ENCODE data around the gene THBS4.
A peak's percentile ranks its signal among the peaks of the same experiment; 100 is the strongest.

THBS4 gene

DNA sequence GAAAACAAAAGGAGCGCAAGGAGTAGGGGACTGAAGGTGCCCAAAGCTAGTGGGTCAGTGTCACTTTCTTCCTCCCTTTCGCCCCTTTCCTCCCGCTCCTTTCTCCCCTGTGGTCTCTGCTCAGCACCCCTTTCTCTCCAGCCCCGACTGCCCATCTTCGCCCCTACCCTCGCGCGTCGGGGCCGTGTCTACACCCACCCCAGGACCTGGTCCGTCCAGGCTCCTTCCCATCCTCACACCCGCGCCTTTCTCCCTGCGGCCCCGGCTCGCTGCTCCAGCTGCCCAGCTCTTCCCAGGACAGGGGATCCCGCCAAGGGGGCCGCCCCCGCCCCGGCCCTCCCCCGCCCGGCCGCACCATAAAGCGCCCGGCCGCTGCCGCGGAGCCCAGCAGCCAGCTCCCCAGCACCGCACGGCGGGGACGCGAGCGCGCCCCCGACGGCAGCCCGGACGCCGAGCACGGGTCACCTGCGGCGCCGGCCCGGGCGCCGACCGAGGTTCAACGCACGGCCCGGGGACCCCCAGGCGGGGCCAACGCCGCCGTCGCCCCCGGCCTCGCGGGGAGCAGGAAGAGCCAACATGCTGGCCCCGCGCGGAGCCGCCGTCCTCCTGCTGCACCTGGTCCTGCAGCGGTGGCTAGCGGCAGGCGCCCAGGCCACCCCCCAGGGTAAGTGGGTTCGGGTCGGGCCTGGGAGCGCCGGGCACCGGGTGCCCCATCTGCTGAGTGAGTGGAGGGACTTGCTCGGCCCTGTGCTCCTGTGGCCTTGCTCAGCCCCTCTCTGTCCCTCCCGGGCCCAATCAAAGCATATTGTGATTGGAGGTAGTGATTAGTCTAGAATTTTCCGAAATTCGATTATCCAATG lies at the start of gene THBS4:
Gene THBS4 (plus strand): TSS at position 387 of the 860 bp plus-strand sequence. CDS start 190 bp downstream, at position 577.
- DNase-seq (ENCODE audit: low read depth in 3 of 3) = no peak

DNA sequence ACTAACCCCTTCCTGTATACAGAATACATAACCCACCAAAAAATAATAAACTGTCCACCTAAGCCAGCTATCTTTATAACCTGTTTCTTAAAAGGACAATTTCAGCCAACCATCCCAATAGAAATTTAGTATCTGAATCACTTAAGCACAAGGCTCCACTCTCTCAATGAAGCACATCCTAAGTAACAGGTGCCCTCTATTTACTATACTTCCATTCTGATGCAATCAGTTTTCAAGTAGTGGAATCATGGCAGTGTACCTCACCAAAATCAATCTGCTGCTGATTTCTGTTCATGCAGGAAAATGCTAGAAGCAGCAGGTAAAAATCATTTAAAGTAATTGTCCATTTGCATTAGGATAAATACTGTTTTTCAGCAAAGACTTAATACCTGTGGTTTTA lies 48.9 kb upstream of the THBS4 start:
- no peak for DNase-seq (ENCODE audit: low read depth in 3 of 3)

DNA sequence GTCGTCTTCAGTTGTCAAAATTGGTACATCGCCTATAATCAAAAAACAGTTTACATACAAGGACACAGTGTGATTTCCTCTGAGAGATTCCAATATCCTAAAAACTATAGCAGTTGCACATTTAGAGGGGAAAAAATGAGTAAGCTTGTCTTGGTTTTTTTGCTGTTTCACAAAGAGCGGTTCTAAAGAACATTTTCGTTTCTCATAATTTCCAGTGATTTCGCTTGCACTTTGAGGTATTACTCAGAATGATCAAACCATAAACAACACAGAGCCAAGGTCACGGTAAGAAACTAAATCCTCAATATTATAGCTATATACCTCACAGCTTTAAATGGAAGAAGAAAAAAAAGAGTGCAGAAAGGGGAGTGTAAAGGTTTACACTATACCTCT lies 44.9 kb upstream of the THBS4 start:
- no peak for DNase-seq (ENCODE audit: low read depth in 3 of 3)

DNA sequence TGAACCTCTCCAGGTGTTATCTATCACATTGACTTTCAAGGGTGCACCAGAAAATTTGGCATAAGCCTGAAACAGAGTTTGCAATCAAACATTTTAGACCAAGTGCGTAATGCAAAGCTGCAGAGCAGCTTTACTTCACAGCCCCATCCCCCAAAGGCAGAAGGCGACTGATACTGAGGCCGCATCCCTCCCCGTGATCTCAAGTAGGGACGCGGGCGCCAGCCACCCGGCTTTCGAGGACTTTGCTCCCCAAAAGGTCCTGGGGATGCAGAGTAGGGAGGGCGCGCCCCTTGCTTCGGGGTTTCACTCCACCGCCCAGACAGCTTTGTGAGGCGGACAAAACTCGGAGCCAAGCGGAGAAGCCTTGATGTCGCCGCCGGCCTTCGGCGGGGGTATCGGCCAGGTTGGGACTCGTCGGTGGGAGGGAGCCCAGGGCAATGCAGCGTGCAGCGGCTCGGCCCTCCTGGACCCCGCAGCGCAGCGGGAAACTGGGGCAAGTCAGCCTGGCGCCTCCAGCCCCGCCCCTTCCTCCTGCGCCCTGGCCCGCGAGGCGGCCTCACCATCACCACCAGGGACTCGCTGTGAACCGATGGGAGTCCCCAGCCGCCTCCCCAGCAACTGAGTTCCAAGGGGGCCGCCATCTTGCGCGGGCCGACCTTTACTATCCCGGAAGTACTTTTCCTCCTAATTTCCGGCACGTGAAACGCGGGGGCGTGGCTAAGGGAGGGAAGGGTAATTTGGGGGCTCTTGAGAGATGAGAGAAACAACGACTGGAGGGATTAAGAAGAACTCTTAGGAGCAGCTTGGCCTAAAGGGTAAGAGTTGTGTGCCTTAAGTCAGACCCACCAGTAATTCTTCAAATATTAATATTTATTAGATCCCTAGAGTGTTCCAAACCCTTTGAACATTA lies 44.3 kb upstream of the THBS4 start, which contains the start of gene MTX3:
Gene MTX3 (minus strand): TSS at position 665 of the 910 bp plus-strand sequence. CDS start 24 bp downstream, at position 641.
- peak; percentile 80 to 91 (median 82) for DNase-seq (ENCODE audit: low read depth in 3 of 3)

DNA sequence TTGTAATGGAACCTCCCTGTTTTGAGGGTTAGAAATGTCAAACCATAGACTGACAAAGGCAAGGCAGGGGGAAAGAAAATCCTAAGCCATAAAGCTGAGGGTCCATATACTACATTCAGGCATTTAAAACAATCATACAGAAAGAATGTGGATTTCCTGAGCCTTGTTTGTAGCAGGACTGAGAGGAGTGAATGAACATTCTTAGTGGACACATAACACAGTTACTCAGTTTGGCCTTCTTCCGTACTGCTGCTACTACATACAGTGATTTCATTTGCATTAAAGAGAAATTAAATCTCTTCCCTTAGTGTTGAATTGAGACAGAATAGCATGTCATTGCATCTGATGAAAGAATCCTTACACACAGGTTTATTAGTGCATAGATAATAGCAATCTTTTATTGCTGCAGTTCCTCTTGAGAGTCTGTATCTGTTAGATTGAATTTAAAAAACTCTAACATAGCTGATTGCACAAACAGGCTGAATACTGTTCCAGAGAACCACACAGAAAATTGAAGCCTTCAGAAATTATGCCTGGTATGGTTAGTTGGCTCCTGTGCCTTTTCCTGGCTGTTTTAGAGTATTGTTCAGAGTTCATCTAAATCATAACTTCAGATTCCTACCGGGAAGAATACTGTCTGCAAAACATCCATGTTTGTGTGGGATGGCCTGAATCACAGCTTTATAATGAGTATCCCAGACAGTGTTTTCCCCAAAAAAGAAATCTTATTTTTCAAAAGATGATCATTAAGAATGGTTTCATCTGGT lies 42.1 kb upstream of the THBS4 start:
- no peak for DNase-seq (ENCODE audit: low read depth in 3 of 3)

DNA sequence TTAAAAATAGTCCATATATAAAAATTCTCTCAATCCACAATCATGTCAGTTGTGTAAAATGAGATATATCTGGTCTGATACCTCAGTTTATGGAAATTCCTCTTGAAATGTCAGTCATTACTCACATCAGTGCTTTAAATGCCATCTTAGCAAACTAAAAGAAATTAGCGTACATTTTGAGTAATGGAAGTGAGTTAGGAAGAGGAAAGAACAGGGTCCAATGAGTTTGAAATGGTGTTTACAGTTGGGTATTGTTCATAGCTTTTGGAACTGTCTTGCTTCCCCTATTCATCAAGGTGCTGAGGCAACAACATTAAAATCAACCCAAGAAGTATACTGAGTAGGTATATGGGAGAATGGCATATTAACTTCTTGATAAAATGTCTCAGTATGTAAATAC lies 35.4 kb upstream of the THBS4 start:
- no peak for DNase-seq (ENCODE audit: low read depth in 3 of 3)

DNA sequence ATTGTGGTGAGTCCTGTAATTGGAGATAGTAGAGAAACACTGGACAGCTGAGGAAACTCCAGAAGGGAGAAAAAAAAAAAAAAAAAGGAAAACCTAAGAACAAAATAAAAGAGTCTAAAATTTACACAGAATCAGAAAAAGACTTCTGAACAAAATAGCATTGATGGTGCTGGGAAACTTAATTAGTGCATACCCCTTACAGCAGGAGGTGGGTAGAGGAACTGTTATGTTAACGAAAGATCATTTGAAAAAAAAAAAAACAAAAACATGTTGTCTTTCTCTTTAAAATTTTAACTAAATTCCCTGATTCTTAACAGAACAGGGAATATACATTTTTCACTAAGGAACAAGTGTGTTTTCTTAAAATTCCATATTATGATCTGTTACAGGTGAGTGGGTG lies 32.5 kb upstream of the THBS4 start:
- DNase-seq (ENCODE audit: low read depth in 3 of 3) = no peak

DNA sequence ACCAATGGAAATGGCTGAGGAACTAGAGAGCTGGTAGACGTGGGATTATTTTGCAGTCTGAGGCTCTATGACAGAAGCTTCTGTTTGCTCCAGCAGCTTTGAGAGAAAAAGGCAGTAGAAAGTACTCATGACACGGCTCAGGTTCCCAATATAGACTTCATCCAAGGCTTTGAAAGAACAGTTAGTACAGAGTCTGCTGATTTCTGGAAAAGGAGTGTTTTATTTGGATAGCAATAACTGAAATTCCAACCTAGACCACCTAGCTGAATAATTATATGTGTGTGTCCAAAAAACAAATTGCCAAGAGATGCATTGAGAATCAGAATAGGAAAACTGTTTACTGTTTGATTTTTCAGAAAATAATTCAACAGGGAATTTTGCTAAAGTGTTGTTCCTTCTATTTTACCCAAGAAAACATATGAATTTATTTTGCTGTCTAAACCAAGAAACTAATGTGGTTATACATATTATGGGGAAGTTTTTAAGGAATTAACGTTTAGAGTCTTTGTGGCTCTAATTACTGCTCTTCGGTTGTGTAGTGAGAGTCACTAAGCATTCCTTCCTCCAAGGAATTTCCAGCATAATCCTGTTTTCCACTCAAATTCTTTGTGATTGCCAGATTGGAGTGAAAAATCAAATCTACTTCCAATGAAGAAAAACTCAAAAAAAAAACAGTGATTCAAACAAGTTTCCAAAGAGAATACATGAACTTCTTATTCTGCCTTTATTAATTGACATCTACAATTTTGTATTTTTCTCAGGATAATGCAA lies 26.0 kb upstream of the THBS4 start:
- DNase-seq (ENCODE audit: low read depth in 3 of 3) = no peak

DNA sequence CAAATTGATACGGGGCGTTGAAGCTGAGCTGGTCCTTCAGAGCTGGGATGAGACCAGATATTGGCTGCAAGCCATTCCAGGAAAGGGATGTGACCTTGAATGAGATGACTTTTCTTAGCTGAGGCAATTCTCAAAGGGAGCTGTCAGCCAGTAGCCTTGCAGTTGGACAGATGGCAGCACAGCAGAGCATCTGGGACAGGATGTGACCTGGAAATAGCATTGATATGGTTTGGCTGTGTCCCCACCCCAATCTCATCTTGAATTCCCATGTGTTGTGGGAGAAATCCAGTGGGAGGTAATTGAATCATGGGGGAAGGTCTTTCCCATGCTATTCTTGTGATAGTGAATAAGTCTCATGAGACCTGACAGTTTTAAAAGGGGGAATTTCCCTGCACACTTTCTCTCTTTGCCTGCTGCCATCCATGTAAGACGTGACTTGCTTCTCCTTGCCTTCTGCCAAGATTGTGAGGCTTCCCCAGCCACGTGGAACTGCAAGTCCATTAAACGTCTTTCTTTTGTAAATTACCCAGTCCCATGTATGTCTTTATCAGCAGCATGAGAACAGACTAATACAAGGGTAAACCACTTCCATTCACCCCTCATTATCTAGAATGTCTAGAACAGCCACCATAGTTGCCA lies 24.3 kb upstream of the THBS4 start:
- no peak for DNase-seq (ENCODE audit: low read depth in 3 of 3)

DNA sequence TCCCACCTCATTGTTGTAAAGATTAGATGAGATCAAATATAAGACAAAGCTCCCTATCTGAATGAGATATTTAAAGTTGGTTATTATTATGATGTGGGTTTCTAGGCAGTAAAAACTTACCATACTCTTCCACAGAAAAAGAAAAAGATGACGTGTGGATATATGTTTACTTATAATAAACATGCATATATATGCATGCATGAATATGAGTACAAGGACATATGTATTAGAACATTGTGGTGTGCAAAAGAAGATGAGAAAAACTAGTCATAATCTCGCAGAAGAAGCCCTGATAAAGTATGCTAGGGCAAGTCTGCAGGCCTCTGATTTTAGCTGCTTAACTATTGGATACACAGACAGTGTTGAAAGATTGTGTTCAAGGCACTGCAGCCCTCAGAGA lies 10.1 kb upstream of the THBS4 start:
- no peak for DNase-seq (ENCODE audit: low read depth in 3 of 3)

DNA sequence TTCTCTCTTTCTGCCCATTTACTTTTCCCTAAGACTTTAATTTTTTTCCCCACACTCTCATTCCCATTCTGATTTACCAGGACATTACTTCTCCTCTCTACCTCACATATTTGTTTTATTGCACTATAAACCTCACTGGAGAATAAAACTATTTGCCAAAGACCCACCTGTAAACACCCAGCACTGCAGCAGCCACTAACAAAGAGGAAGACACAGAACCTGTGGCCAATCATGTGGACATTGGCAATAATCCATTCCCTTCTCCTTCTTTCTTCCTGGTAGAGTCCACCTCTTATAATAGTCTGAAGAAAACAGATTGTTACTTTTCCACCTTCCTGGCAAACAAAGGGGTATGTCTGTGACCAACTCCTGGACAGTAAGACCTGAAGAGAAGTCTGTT lies 8.3 kb upstream of the THBS4 start:
- DNase-seq (ENCODE audit: low read depth in 3 of 3) = no peak

DNA sequence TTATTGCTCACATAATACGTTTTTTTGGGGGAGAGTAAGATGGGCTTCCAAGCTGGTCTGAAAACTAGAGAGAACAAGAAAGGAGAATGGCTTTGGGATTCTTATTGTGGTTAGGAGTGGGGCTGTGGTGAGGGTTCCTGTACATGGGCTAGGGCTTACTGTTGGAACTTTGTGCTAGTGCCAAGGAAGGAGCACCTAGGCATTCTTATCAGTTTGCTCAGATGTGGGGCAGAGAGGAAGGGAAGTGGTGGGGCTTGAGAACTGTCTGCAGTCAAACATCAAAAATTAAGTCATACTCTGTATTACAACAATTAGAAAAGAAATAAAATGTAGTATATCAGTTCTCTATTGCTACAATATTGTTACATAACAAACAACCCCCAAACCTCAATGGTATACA lies 4.0 kb upstream of the THBS4 start:
- DNase-seq (ENCODE audit: low read depth in 3 of 3) = no peak

DNA sequence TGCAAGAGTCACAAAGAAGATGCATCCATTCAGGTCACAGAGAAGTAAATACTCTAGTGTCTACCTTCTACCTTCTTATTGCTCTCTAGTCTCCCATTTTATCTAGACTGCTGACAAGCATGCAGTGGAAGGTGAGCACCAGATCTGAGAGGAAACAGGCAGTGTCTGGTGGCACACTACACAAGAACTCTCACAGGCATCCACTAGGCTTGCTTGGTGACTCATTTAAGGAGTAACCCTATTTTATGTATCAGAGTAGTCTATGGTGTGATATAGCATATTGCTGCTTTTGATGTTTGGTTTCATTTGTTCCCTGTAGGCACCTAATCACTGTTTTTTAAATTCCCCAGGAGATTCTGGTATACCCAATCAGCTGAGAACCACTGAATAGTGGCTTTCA lies 1.6 kb upstream of the THBS4 start:
- peak in 1 of 3 donors; percentile 15 for DNase-seq (ENCODE audit: low read depth in 3 of 3)

DNA sequence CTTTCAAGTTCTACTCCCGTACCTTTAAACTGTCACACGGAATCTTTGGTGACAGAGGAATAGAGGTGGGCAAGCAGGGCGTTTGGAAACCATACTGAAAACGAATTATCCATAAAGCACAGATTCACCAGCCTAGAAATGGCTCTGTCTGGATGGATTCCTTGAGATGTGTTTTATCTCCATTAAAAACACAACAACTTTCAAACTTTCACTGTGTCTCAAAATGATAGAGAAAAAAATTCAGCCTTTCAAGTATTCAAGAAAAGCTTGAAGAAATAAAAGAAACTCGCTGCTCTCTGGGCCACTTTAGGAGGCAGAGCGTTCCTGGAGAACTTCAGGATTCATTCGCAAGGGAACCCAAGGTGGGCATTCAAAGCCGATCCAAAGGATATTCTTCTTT lies 589 bp upstream of the THBS4 start:
- DNase-seq (ENCODE audit: low read depth in 3 of 3) = no peak

DNA sequence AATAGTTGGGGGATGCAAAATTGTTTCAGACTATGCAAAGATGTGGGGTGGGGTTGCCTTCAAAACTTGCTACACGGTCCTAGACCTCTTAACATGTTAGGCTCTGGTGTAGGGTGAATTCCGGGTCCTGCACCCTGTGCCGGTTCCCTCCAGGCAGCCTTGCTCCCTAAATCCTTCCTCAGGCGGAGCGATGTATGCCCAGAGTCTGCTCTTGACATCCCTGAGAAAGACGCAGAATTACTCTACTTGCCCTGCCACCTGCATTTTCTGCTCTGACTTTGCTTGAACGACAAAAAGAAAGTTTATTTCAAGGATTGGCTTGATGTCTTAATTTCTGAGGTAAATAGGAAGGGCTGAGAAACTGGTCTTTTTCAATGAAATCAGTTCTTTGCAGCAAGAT lies 691 bp downstream of the THBS4 start:
- DNase-seq (ENCODE audit: low read depth in 3 of 3) = no peak

DNA sequence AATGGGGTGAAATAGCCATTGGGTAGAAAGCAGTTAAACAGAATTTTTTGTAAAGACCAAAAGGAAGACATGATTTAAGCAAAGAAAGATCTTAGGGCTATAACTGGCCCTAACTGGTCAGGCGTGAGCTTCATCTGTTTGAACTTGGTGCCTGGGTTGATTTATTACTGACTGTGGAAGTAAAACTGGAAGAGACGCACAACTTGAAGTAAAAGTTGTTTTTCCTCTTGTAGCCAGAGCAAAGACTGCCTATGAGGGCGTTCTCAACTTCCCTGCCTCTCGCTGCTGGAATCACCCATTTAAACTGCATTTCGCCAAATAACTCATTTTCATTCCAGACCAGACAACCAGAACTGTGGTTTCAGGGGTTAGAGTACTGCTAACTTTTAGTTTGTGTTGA lies 1.5 kb downstream of the THBS4 start:
- no peak for DNase-seq (ENCODE audit: low read depth in 3 of 3)

DNA sequence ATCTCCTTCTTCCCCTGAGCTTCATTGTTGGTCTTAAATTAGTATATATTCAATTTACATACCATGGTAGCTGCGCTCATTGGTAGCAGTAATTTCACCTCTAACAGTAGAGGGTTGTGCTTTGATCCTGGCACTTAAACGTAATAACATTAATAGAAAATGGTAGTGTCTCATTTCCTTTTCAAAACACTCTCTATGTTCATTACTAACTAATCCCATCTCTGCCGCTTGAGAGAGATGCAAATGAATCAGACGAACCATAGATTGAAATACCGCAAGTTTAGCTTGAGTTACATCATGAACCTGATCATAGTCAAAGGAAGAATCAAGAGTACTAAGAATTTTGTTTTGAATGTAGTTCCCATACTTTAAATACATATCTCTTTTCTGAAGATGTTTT lies 2.2 kb downstream of the THBS4 start:
- DNase-seq (ENCODE audit: low read depth in 3 of 3) = no peak

DNA sequence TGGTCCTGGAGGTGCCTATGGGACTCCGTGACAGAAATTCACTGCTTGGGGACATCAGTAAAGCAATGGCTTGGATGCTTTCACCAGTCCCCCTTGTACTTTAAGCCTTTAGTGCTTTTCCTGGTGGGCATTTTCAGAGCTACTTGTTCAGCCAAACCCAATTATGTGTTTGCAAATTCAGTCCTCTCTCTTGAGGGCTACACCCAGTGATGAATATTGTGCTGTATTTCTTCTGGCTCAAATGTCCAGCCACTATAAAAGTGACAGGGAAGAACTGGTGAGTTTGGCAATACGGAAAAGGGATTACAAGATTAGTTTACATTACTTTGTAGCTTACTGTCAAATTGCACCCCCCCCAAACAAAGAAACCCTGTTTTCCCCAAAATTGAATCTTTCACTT lies 4.5 kb downstream of the THBS4 start:
- DNase-seq (ENCODE audit: low read depth in 3 of 3) = no peak

DNA sequence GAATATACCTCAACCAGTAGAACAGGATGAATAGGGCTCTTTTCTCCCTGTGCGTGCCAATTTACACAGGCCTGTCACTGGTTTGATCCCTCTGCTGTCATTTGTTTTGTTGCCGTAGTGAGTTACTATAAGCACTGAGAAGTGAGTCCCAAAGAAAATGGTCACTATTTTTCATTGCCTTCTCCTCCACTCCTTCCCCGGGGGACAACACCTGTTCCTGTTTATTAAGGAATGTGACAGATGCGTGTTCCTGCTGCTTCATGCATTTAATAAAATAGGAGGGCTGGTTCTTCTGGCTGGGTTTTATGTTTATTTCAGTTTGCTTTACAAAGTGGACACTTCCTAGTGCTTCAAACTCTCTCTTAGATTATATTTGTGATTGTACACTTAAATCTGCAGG lies 6.4 kb downstream of the THBS4 start:
- no peak for DNase-seq (ENCODE audit: low read depth in 3 of 3)

DNA sequence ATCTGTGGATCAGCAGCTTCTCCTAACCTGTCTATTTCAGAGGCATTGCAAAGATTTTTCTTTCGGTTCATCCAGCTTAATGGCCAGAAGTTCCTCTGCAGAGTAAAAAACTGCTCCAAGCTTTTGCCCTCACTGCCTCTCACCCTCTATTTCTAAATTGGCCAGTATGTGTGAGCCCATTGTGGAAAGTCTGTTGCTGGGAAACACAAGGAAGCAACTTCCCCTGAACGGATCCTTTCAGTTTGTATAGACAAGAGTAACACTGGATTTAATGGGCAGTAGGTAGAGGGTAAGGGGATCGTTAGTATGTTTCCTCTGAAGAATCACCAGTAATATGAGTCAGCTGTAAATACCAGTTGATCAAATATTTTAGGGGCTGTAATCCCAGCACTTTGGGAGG lies 7.2 kb downstream of the THBS4 start:
- no peak for DNase-seq (ENCODE audit: low read depth in 3 of 3)

DNA sequence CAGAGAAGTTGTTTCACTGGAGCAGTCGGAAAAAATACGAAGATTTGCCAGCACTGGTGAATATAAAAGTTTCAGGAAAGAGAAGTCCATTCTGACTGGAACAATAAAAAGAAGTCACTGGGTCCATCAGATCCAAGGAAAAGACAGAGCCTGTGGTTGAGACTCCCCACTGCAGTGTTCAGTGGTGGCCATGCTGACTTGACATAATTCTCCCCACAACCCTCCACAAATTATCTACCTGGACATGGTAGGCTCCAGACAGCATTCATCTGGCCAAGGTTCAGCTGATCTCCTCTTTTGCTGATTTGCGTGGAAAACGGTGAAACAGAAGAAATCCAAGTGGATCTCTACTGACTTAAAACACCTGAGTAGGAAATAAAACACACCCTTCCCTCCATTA lies 8.0 kb downstream of the THBS4 start:
- no peak for DNase-seq (ENCODE audit: low read depth in 3 of 3)
